ENCODE measurements around the gene EYA3. TPM values are rescaled to one million over a fixed set of nuclear protein-coding genes. Genes with fewer than 3 reads are reported as not detected.
"Not testable (repeated sequence)": the region's sequence is repeated elsewhere in the genome, so short reads cannot be mapped to it uniquely, and the experiment has no call there.

EYA3 gene
- total RNA-seq, 1 donor from 2014 or later, result 18.9 TPM

GRCh38 chr1:28027238-28027637 is 61.2 kb downstream of the EYA3 start:
- ATAC-seq, result no peak

GRCh38 chr1:28026329-28026728 is 62.1 kb downstream of the EYA3 start:
- ATAC-seq, result no peak

GRCh38 chr1:28021064-28021463 is 67.3 kb downstream of the EYA3 start:
- ATAC-seq, result no peak

GRCh38 chr1:28010969-28011368 is 77.4 kb downstream of the EYA3 start:
- ATAC-seq, result no peak

- not testable (repeated sequence) for ATAC-seq
These were observed 85.3 kb downstream of the EYA3 start for GRCh38 chr1:28003117-28003516.

GRCh38 chr1:28002600-28002999 is 85.8 kb downstream of the EYA3 start:
- no peak for ATAC-seq

- no peak for ATAC-seq
These were observed 89.4 kb downstream of the EYA3 start for GRCh38 chr1:27999055-27999454.

GRCh38 chr1:27994526-27994925 is 93.9 kb downstream of the EYA3 start:
- not testable (repeated sequence) for ATAC-seq

GRCh38 chr1:27994060-27994459 is 94.3 kb downstream of the EYA3 start:
- no peak for ATAC-seq

- no peak for ATAC-seq
These were observed 95.2 kb downstream of the EYA3 start for GRCh38 chr1:27993241-27993640.

- no peak for ATAC-seq
These were observed 96.1 kb downstream of the EYA3 start for GRCh38 chr1:27992276-27992675.

- ATAC-seq, result no peak
These were observed 97.4 kb downstream of the EYA3 start for GRCh38 chr1:27990920-27991537.

GRCh38 chr1:27981145-27981544 is 107.3 kb downstream of the EYA3 start:
- no peak for ATAC-seq

GRCh38 chr1:27980216-27980845 is 108.1 kb downstream of the EYA3 start:
- no peak for ATAC-seq

- no peak for ATAC-seq
These were observed 108.6 kb downstream of the EYA3 start for GRCh38 chr1:27979859-27980201.

GRCh38 chr1:27979151-27979858 is 109.1 kb downstream of the EYA3 start:
- peak; percentile 75 for ATAC-seq

GRCh38 chr1:27974417-27974781 is 114.0 kb downstream of the EYA3 start:
- ATAC-seq, result no peak

GRCh38 chr1:27973771-27974416 is 114.5 kb downstream of the EYA3 start:
- no peak for ATAC-seq

- no peak for ATAC-seq
These were observed 116.3 kb downstream of the EYA3 start for GRCh38 chr1:27972141-27972540.

- ATAC-seq, result no peak
These were observed 116.7 kb downstream of the EYA3 start for GRCh38 chr1:27971674-27972073.

- ATAC-seq, result no peak
These were observed 118.0 kb downstream of the EYA3 start for GRCh38 chr1:27970401-27970800.

- ATAC-seq, result peak; percentile 84
These were observed 119.7 kb downstream of the EYA3 start for GRCh38 chr1:27968692-27969091.

- no peak for ATAC-seq
These were observed 120.4 kb downstream of the EYA3 start for GRCh38 chr1:27967884-27968466.

Data from esophagus mucosa (tissue), 1 donor.